GM13977 (cell line): ENCODE measurements around the gene MT1A.
A peak's percentile ranks its signal among the peaks of the same experiment; 100 is the strongest.

Experiments
- DNase-seq: peaks from one replicate; pipeline ENCODE4 v3.0.0; 2012; ENCODE audit warnings: low spot score
- CTCF ChIP-seq: IDR thresholded peaks from 2 replicates; pipeline ENCODE4 v1.5.1; 2012; ENCODE audit warnings: mild to moderate bottlenecking, control low read depth; ENCODE audit not compliant: insufficient read depth; ENCODE audit errors: extremely low read depth, missing control alignments
- in situ Hi-C: fragments of 300-500 bp; cut with MboI; formaldehyde crosslinking; loops from one replicate; pipeline ENCODE4 v1.12.0; 2022; ENCODE audit warnings: low sequenced_read_pairs, low pct_unique_long_range_greater_than_20kb, mixed read lengths, inconsistent platforms; ENCODE audit not compliant: unreplicated experiment

MT1A gene

DNA sequence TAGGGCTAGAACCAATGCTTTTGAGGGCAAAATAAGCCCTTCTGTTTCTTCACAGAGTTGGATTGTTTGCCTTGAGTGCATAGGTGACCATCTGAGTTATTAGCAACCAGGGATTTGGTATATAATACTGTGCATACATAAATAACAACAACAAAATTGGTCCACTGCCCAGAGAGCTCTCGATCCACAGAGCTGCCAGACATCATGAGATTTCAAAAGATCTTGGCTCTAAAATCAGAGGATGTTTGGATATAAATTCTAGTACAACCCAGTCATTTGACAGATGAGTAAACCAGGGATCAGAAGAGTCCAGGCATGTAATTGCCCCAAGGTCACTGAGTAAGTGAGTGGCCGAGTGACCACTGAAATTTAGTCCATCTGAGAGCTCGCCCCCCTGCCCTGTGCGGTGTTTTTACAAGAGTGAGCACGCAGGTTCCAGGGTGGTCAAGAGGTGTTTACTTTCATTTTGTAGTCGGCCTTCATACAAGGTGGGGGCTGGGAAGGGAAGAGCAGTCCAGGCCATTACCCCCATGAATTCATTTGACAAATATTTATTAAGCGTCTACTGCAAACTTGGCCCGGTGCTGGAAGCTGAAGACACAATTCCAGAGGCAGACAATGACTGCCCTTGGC is 31.9 kb upstream of the MT1A start:
- no peak for TF ChIP-seq CTCF
- in situ Hi-C loops, result no loop called here
- DNase-seq, result no peak

DNA sequence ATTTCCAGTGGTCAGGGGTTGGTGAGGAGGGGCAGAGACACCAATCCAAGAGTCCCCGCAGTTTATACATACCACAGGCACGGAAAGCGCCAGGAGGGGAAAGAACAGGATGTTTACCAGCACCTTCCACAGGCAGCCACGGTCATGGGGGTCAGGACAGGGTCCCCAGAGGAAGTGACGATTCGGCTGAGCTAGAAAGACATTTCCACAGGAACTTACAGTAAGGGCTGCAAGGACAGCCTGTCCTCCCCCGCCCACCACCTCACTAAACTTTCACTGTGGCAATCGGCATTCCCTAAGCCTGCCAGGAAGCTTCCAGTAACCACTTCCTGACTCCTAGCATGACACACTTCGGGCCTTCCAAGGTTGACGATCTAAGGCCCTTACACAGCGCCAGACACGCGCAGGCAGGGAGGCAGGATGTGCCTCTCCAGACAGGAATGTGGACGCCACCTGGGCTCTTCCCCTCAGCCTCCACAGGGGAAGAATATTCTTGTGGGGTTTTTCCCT is 31.3 kb upstream of the MT1A start:
- DNase-seq, result no peak
- no peak for TF ChIP-seq CTCF
- in situ Hi-C loops, result no loop called here

DNA sequence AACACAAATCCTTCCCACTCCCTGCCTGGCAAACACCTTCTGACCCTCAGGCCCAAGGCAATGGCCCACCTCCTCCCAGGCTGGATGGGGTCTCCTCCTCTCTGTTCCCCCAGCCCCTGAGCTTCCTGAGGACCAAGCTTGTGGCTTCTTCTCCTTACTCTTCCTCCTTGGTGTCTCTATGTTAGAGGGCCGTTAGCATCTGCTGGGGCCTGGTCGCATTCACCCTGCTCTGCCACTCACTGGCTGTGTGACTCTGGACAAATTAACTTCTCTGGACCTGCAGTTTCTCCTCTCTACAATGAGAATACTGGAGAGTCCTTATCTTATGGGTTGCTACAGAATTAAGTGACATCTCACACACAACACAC is 30.8 kb upstream of the MT1A start:
- in situ Hi-C loops, result no loop called here
- TF ChIP-seq CTCF, result no peak
- DNase-seq, result no peak

GRCh38 chr16:56608043-56608875 is 30.2 kb upstream of the MT1A start, which contains the start of gene MT2A:
MT2A (plus strand) TSS chr16:56608584; CDS start chr16:56608656, 72 bp downstream.
- in situ Hi-C loops, result no loop called here
- TF ChIP-seq CTCF, result no peak
- peak; percentile 95 for DNase-seq

DNA sequence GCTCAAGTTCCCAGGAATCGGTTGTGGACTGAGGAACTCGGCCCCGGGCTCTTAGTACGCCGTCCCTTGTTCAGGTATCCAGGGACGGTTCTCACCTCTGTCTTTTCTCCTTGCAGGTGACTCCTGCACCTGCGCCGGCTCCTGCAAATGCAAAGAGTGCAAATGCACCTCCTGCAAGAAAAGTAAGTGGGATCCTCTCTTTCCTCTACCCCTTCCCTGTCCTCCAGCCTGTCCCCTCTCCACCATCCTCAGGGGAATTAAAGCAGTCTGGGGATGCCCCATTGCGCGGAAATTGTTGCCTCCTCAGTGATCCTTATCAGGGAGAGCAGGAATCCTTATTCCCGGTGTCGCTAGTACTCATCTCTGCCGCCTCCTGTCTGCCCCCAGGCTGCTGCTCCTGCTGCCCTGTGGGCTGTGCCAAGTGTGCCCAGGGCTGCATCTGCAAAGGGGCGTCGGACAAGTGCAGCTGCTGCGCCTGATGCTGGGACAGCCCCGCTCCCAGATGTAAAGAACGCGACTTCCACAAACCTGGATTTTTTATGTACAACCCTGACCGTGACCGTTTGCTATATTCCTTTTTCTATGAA is 29.5 kb upstream of the MT1A start:
- DNase-seq, result no peak
- in situ Hi-C loops, result no loop called here
- no peak for TF ChIP-seq CTCF

- no peak for TF ChIP-seq CTCF
- peak; percentile 82 for DNase-seq
- in situ Hi-C loops, result no loop called here
Observed at GRCh38 chr16:56609463-56609921, 29.0 kb upstream of the MT1A start.
